ENCODE results near the gene IPCEF1.
A peak's percentile ranks its signal among the peaks of the same experiment; 100 is the strongest.
"Not testable (repeated sequence)": the region's sequence is repeated elsewhere in the genome, so short reads cannot be mapped to it uniquely, and the experiment has no call there.

Gene IPCEF1

GRCh38 chr6:154209555-154209954 is 147.0 kb downstream of the IPCEF1 start:
- no peak for DNase-seq (ENCODE audit: extremely low read depth, low read depth)
- TF ChIP-seq CTCF (IDR thresholded peaks at IDR 0.05; ENCODE audit: low read depth, low read length), result no peak

GRCh38 chr6:154206996-154207395 is 149.6 kb downstream of the IPCEF1 start:
- no peak for DNase-seq (ENCODE audit: extremely low read depth, low read depth)
- no peak for TF ChIP-seq CTCF (IDR thresholded peaks at IDR 0.05; ENCODE audit: low read depth, low read length)

GRCh38 chr6:154206141-154206540 is 150.5 kb downstream of the IPCEF1 start:
- no peak for DNase-seq (ENCODE audit: extremely low read depth, low read depth)
- no peak for TF ChIP-seq CTCF (IDR thresholded peaks at IDR 0.05; ENCODE audit: low read depth, low read length)

- TF ChIP-seq CTCF (IDR thresholded peaks at IDR 0.05; ENCODE audit: low read depth, low read length), result no peak
- DNase-seq (ENCODE audit: extremely low read depth, low read depth), result no peak
Observed at GRCh38 chr6:154202958-154203357, 153.6 kb downstream of the IPCEF1 start.

GRCh38 chr6:154202339-154202738 is 154.3 kb downstream of the IPCEF1 start:
- TF ChIP-seq CTCF (IDR thresholded peaks at IDR 0.05; ENCODE audit: low read depth, low read length), result no peak

GRCh38 chr6:154201688-154202087 is 154.9 kb downstream of the IPCEF1 start:
- not testable (repeated sequence) for DNase-seq (ENCODE audit: extremely low read depth, low read depth)

More at GRCh38 chr6:154202339-154202738, 154.3 kb downstream of the IPCEF1 start:
- DNase-seq (ENCODE audit: extremely low read depth, low read depth), result no peak

GRCh38 chr6:154197196-154197860 is 159.3 kb downstream of the IPCEF1 start:
- peak; percentile 77 for DNase-seq (ENCODE audit: extremely low read depth, low read depth)
- no peak for TF ChIP-seq CTCF (IDR thresholded peaks at IDR 0.05; ENCODE audit: low read depth, low read length)

- DNase-seq (ENCODE audit: extremely low read depth, low read depth), result no peak
Observed at GRCh38 chr6:154196333-154196885, 160.2 kb downstream of the IPCEF1 start.

More at GRCh38 chr6:154196333-154196885, 160.2 kb downstream of the IPCEF1 start:
- no peak for TF ChIP-seq CTCF (IDR thresholded peaks at IDR 0.05; ENCODE audit: low read depth, low read length)
